Liver (tissue), 3 donors: ENCODE data around the gene CRMP1.

Source experiments
- EGR1 ChIP-seq, 2 donors: IDR thresholded peaks; 2 replicates each; pipeline ENCODE4 v1.6.1; 2016 to 2018; ENCODE audit warnings: antibody characterized with exemption in 2 of 2, low read depth in 2 of 2
- GABPA ChIP-seq, 2 donors: IDR thresholded peaks in 1 of 2; conservative IDR thresholded peaks in 1 of 2; 2 replicates each; pipeline ENCODE4 v1.6.1; 2016; ENCODE audit warnings: antibody characterized with exemption in 2 of 2, mild to moderate bottlenecking in 1 of 2, moderate library complexity in 1 of 2
- HNF4A ChIP-seq, 2 donors: conservative IDR thresholded peaks; 2 replicates each; pipeline ENCODE4 v1.6.1; 2016; ENCODE audit warnings: antibody characterized with exemption in 2 of 2, mild to moderate bottlenecking in 2 of 2
- HNF4G ChIP-seq: IDR thresholded peaks from 2 replicates; pipeline ENCODE4 v1.6.1; 2016; ENCODE audit warnings: antibody characterized with exemption
- JUND ChIP-seq, 2 donors: IDR thresholded peaks; 2 replicates each; pipeline ENCODE4 v1.6.1; 2016; ENCODE audit warnings: antibody characterized with exemption in 2 of 2
- RAD21 ChIP-seq, 2 donors: IDR thresholded peaks; 2 replicates each; pipeline ENCODE4 v1.6.1; 2016; ENCODE audit warnings: antibody characterized with exemption in 2 of 2, mild to moderate bottlenecking in 2 of 2
- RXRA ChIP-seq, 2 donors: IDR thresholded peaks; 2 replicates each; pipeline ENCODE4 v1.6.1; 2017 to 2018; ENCODE audit warnings: antibody characterized with exemption in 2 of 2, mild to moderate bottlenecking in 1 of 2
- SP1 ChIP-seq: IDR thresholded peaks from 2 replicates; pipeline ENCODE4 v1.6.1; 2018; ENCODE audit warnings: antibody characterized with exemption, mild to moderate bottlenecking
- TAF1 ChIP-seq: conservative IDR thresholded peaks from 2 replicates; pipeline ENCODE4 v1.6.1; 2016; ENCODE audit warnings: antibody characterized with exemption, mild to moderate bottlenecking
- YY1 ChIP-seq: IDR thresholded peaks from 2 replicates; pipeline ENCODE4 v1.6.1; 2016; ENCODE audit warnings: antibody characterized with exemption, mild to moderate bottlenecking
- TF ChIP-seq, protein P1 (sequence below): fragments of 150-350 bp; IDR thresholded peaks from 2 replicates; pipeline ENCODE4 v1.5.1; 2017; ENCODE audit warnings: improper control_type of control experiment, low read depth, low read length; ENCODE audit not compliant: missing input control
- TF ChIP-seq, protein P2 (sequence below): IDR thresholded peaks from 2 replicates; pipeline ENCODE4 v1.6.1; 2016; ENCODE audit warnings: antibody characterized with exemption, mild to moderate bottlenecking
- TF ChIP-seq, protein P3 (sequence below): IDR thresholded peaks from 2 replicates; pipeline ENCODE4 v1.6.1; 2016; ENCODE audit warnings: antibody characterized with exemption
- donor health status: healthy.
- donor health status: healthy.

DNA sequence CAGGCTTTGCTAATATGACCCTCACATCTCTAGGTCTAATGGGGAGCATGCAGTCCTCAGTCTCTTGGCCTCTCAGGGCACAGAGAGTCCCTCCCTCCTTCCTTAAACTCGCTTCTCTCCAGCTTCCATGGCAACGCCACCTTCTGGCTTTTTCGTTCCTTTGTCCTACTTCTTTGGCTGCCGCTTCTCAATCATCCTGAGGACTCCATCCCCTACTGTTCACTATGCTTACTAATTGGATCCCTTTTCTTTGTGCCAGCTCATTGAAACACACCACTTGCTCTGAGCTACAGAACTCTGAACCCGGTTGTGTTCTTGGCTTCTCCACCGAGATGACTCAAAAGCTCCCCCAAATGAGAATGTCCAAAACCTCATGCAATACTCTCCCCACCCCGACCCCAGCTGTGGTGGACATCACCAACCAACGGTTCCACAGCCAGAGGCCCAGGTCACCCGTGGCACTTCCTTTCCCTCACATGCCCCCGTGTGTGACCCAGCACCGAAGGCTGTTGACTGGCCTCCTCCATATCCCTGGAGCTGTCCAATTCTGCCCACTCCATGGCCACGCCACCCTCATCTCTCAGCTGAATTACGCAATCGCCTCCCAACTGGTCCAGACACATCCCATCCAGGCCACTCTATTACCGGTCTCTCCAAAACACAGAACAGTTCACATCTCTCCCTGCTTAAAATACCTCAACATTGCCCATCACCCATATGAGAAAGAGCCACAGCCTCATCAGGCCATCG, 34.7 kb downstream of the CRMP1 start:
- TF ChIP-seq, protein P1, sequence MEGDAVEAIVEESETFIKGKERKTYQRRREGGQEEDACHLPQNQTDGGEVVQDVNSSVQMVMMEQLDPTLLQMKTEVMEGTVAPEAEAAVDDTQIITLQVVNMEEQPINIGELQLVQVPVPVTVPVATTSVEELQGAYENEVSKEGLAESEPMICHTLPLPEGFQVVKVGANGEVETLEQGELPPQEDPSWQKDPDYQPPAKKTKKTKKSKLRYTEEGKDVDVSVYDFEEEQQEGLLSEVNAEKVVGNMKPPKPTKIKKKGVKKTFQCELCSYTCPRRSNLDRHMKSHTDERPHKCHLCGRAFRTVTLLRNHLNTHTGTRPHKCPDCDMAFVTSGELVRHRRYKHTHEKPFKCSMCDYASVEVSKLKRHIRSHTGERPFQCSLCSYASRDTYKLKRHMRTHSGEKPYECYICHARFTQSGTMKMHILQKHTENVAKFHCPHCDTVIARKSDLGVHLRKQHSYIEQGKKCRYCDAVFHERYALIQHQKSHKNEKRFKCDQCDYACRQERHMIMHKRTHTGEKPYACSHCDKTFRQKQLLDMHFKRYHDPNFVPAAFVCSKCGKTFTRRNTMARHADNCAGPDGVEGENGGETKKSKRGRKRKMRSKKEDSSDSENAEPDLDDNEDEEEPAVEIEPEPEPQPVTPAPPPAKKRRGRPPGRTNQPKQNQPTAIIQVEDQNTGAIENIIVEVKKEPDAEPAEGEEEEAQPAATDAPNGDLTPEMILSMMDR, result no peak
- TF ChIP-seq YY1 (no peak), GABPA (IDR thresholded peaks at IDR 0.05 in 1 of 2, conservative IDR thresholded peaks at IDR 0.05 in 1 of 2) (no peak), EGR1 (IDR thresholded peaks at IDR 0.05; ENCODE audit: low read depth in 2 of 2) (no peak), JUND (IDR thresholded peaks at IDR 0.05) (no peak), RXRA (IDR thresholded peaks at IDR 0.05) (no peak), RAD21 (IDR thresholded peaks at IDR 0.05) (no peak), HNF4A (conservative IDR thresholded peaks at IDR 0.05) (no peak), HNF4G (no peak), TAF1 (no peak), SP1 (no peak)
- TF ChIP-seq, protein P2, sequence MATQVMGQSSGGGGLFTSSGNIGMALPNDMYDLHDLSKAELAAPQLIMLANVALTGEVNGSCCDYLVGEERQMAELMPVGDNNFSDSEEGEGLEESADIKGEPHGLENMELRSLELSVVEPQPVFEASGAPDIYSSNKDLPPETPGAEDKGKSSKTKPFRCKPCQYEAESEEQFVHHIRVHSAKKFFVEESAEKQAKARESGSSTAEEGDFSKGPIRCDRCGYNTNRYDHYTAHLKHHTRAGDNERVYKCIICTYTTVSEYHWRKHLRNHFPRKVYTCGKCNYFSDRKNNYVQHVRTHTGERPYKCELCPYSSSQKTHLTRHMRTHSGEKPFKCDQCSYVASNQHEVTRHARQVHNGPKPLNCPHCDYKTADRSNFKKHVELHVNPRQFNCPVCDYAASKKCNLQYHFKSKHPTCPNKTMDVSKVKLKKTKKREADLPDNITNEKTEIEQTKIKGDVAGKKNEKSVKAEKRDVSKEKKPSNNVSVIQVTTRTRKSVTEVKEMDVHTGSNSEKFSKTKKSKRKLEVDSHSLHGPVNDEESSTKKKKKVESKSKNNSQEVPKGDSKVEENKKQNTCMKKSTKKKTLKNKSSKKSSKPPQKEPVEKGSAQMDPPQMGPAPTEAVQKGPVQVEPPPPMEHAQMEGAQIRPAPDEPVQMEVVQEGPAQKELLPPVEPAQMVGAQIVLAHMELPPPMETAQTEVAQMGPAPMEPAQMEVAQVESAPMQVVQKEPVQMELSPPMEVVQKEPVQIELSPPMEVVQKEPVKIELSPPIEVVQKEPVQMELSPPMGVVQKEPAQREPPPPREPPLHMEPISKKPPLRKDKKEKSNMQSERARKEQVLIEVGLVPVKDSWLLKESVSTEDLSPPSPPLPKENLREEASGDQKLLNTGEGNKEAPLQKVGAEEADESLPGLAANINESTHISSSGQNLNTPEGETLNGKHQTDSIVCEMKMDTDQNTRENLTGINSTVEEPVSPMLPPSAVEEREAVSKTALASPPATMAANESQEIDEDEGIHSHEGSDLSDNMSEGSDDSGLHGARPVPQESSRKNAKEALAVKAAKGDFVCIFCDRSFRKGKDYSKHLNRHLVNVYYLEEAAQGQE, result no peak
- TF ChIP-seq, protein P3, sequence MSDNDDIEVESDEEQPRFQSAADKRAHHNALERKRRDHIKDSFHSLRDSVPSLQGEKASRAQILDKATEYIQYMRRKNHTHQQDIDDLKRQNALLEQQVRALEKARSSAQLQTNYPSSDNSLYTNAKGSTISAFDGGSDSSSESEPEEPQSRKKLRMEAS, result no peak
